ENCODE results near the gene DNAH5.

- no peak for TF ChIP-seq CTCF (conservative IDR thresholded peaks at IDR 0.05)
- no peak for TF ChIP-seq ZFX (IDR thresholded peaks at IDR 0.05)
These were observed 84.3 kb downstream of the DNAH5 start for GRCh38 chr5:13860146-13860545.

All from C4-2B (cell line).